ENCODE measurements around the gene TAGAP. TPM values are rescaled to one million over a fixed set of nuclear protein-coding genes. Genes with fewer than 3 reads are reported as not detected.
A peak's percentile ranks its signal among the peaks of the same experiment; 100 is the strongest.

The TAGAP gene
- total RNA-seq, 2 donors from 2014 or later: 1.1 to 2.3 TPM

DNA sequence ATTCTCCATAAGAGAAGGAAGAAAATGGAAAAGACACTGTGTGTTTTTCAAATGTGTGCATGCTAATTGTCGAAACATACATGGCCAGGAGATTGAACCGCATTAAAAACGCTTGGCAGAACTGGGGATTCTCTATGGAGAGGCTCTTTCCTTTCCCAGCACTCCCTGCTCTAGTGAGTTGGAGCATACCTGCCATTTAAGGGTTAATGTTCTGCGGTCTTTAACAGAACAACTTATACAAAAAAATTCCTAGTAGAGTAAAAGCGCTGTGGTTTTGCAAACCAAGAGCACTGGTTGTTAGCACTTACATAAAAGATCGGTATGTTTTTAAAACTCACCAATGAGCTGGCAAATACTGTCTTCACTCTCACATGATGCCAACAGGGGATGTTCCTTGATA is 1.5 kb downstream of the TAGAP start:
- no peaks in the 10 kb centered on the region for H3K9me3 ChIP-seq
- DNase-seq: peak; percentile 16
- no peaks in the 10 kb centered on the region for H3K27me3 ChIP-seq
- no peaks in the 10 kb centered on the region for H3K36me3 ChIP-seq
- TF ChIP-seq CTCF (IDR thresholded peaks at IDR 0.05): no peak
- intact Hi-C loops (cut with DNase I): loop anchor here (2.0 kb wide), 1 partner anchor 62 kb away; no protein-coding TSS in a partner anchor
- H3K27ac ChIP-seq: peak overlapping the region; percentile 48
- no peaks in the 10 kb centered on the region for H3K4me1 ChIP-seq
- peak overlapping the region; percentile 8 for H3K4me3 ChIP-seq
- peak overlapping the region in 1 of 2 donors; percentile 43 for H3K9ac ChIP-seq (ENCODE audit: low read depth in 2 of 2, low read length in 2 of 2)

- H3K4me3 ChIP-seq: peak overlapping the region; percentile 8
- H3K4me1 ChIP-seq: no peaks in the 10 kb centered on the region
- DNase-seq: no peak
- H3K9me3 ChIP-seq: no peaks in the 10 kb centered on the region
- intact Hi-C loops (cut with DNase I): loop anchor here (2.0 kb wide), 1 partner anchor 62 kb away; no protein-coding TSS in a partner anchor
- no peaks in the 10 kb centered on the region for H3K36me3 ChIP-seq
- peak; percentile 33 for TF ChIP-seq CTCF (IDR thresholded peaks at IDR 0.05)
- H3K27ac ChIP-seq: peak overlapping the region; percentile 48
- no peaks in the 10 kb centered on the region for H3K27me3 ChIP-seq
- peak overlapping the region in 1 of 2 donors; percentile 43 for H3K9ac ChIP-seq (ENCODE audit: low read depth in 2 of 2, low read length in 2 of 2)
Observed at GRCh38 chr6:159042826-159043181, 2.0 kb downstream of the TAGAP start.

GRCh38 chr6:159042003-159042825 is 2.6 kb downstream of the TAGAP start:
- peak; percentile 97 for TF ChIP-seq CTCF (IDR thresholded peaks at IDR 0.05)
- H3K9ac ChIP-seq (ENCODE audit: low read depth in 2 of 2, low read length in 2 of 2): peak overlapping the region in 1 of 2 donors; percentile 47
- H3K36me3 ChIP-seq: no peaks in the 10 kb centered on the region
- H3K9me3 ChIP-seq: no peaks in the 10 kb centered on the region
- H3K4me3 ChIP-seq: peak overlapping the region; percentile 4
- H3K27me3 ChIP-seq: no peaks in the 10 kb centered on the region
- H3K4me1 ChIP-seq: no peaks in the 10 kb centered on the region
- DNase-seq: peak; percentile 80
- intact Hi-C loops (cut with DNase I): loop anchor here (2.0 kb wide), 1 partner anchor 63 kb away; no protein-coding TSS in a partner anchor
- H3K27ac ChIP-seq: peak overlapping the region; percentile 48

DNA sequence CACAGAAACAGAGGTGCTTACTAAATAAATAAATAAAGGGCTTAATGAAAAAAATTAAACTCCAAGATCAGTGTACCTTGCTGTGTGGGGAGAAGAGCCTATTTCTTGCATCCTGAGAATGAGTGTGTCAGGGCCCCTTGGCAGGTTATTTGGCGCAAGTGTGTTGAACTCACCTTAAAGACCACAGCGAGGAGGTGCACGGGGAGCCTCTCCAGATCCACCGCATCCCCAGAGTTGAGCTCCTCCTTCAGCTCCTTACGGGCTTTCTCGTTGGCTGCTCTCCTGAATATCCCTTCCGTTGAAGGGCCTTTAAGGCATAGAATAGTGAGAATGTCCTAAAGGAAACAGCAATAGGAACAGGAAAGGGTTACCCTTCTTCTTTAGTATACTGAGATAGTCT is 3.6 kb downstream of the TAGAP start:
- Histone ChIP-seq H3K27me3 (no peaks in the 10 kb centered on the region), H3K9ac (ENCODE audit: low read depth in 2 of 2, low read length in 2 of 2) (no peak overlapping the region), H3K4me3 (no peak overlapping the region), H3K9me3 (no peaks in the 10 kb centered on the region), H3K27ac (no peak overlapping the region), H3K36me3 (no peaks in the 10 kb centered on the region), H3K4me1 (no peaks in the 10 kb centered on the region)
- TF ChIP-seq CTCF (IDR thresholded peaks at IDR 0.05): no peak
- DNase-seq: peak; percentile 10
- intact Hi-C loops (cut with DNase I): no loop called here

- no peak overlapping the region for H3K4me3 ChIP-seq
- peak overlapping the region; percentile 10 for H3K27ac ChIP-seq
- DNase-seq: no peak
- H3K9me3 ChIP-seq: no peaks in the 10 kb centered on the region
- no peaks in the 10 kb centered on the region for H3K27me3 ChIP-seq
- H3K4me1 ChIP-seq: no peaks in the 10 kb centered on the region
- no peaks in the 10 kb centered on the region for H3K36me3 ChIP-seq
- H3K9ac ChIP-seq (ENCODE audit: low read depth in 2 of 2, low read length in 2 of 2): no peak overlapping the region
- no peak for TF ChIP-seq CTCF (IDR thresholded peaks at IDR 0.05)
- intact Hi-C loops (cut with DNase I): no loop called here
Observed at GRCh38 chr6:159039885-159040258, 4.9 kb downstream of the TAGAP start.
